IMR-90 (cell line): ENCODE results near the gene CCDC27.

Source experiments
- BHLHE40 ChIP-seq: fragments of 150-350 bp; IDR thresholded peaks from 2 replicates; pipeline ENCODE4 v1.6.1; 2016; ENCODE audit warnings: mild to moderate bottlenecking, low read depth, low read length
- CTCF ChIP-seq: conservative IDR thresholded peaks from 2 replicates; pipeline ENCODE4 v1.5.1; 2012; ENCODE audit warnings: mild to moderate bottlenecking, low read depth, low read length, improper control_type of control experiment
- ELK1 ChIP-seq: fragments of 150-350 bp; IDR thresholded peaks from 2 replicates; pipeline ENCODE4 v1.6.1; 2016; ENCODE audit warnings: low read depth, mild to moderate bottlenecking, low read length, moderate library complexity, borderline replicate concordance
- MAFK ChIP-seq: IDR thresholded peaks from 2 replicates; pipeline ENCODE4 v1.6.1; 2012; ENCODE audit warnings: low read depth, low read length, improper control_type of control experiment
- MAZ ChIP-seq: IDR thresholded peaks from 2 replicates; pipeline ENCODE4 v1.6.1; 2012; ENCODE audit warnings: low read depth, mild to moderate bottlenecking, low read length, improper control_type of control experiment, moderate library complexity, borderline replicate concordance
- MXI1 ChIP-seq: IDR thresholded peaks from 2 replicates; pipeline ENCODE4 v1.6.1; 2012; ENCODE audit warnings: low read depth, mild to moderate bottlenecking, low read length, moderate library complexity, borderline replicate concordance
- POLR2A ChIP-seq: IDR thresholded peaks from 2 replicates; pipeline ENCODE4 v1.6.1; 2012; ENCODE audit warnings: mild to moderate bottlenecking, low read depth, low read length
- RFX5 ChIP-seq: IDR thresholded peaks from 2 replicates; pipeline ENCODE4 v1.8.0; 2012; ENCODE audit warnings: low read depth, mild to moderate bottlenecking, low read length, moderate library complexity

GRCh38 chr1:3702990-3703728 is 49.1 kb upstream of the CCDC27 start:
- TF ChIP-seq CTCF (no peak), POLR2A (no peak), MAZ (no peak), BHLHE40 (no peak), ELK1 (no peak), MXI1 (no peak), RFX5 (no peak), MAFK (no peak)
